ENCODE results near the gene ZFR2.

DNA sequence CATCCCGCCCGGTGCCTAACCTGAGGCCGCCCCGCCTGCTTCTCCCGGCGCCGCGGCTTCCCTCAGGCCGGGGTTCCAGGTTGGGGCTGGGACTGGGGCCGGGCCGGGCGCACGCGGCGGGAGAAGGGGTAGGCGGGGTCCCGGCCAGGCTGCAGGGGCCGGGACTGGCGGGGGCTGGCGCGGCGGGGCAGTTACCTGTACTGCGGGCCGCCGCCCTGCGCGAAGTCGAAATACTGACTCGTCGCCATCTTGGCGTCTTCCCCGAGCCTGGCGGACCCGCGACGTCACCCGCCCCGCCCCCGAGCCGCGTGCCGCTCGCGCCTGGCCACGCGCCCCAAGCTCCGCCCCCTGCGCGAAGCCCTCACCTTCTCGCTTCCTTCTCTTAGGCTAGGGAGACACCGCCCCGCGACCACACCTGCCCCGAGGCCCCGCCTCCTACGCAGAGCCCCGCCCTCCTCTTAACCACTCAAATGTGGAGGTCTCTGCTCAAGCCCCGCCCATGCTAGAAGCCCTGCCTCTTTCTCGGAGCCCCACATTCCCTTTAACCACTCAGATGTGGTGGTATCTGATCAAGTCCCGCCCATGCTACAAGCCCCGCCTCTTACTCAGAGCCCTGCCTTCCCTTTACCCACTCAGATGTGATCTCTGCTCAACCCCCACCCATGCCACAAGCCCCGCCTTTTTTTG is at the start of gene ZFR2:
- TF ChIP-seq, protein P1, sequence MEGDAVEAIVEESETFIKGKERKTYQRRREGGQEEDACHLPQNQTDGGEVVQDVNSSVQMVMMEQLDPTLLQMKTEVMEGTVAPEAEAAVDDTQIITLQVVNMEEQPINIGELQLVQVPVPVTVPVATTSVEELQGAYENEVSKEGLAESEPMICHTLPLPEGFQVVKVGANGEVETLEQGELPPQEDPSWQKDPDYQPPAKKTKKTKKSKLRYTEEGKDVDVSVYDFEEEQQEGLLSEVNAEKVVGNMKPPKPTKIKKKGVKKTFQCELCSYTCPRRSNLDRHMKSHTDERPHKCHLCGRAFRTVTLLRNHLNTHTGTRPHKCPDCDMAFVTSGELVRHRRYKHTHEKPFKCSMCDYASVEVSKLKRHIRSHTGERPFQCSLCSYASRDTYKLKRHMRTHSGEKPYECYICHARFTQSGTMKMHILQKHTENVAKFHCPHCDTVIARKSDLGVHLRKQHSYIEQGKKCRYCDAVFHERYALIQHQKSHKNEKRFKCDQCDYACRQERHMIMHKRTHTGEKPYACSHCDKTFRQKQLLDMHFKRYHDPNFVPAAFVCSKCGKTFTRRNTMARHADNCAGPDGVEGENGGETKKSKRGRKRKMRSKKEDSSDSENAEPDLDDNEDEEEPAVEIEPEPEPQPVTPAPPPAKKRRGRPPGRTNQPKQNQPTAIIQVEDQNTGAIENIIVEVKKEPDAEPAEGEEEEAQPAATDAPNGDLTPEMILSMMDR (IDR thresholded peaks at IDR 0.05; ENCODE audit: low read depth, low read length), result no peak
- no peak for TF ChIP-seq POLR2A (IDR thresholded peaks at IDR 0.05; ENCODE audit: extremely low read depth, insufficient read length)

Measured in NB4 (cell line).